Thyroid gland (tissue), 4 donors: ENCODE results near the gene NAT9.

Experiments
- POLR2A ChIP-seq, 2 donors: fragments of 450-650 bp; IDR thresholded peaks; one replicate each; pipeline ENCODE4 v1.6.1; 2017; ENCODE audit warnings: antibody characterized with exemption in 2 of 2, mild to moderate bottlenecking in 2 of 2, moderate library complexity in 1 of 2
- TF ChIP-seq, protein P1 (sequence below), 6 experiments: fragments of 200-600 bp in 3 of 6; fragments of 450-650 bp in 3 of 6; sonication (generic) in 3 of 6; IDR thresholded peaks; one replicate each; pipeline ENCODE4 v1.5.1; 2016 to 2019; ENCODE audit warnings: antibody characterized with exemption in 6 of 6, mild to moderate bottlenecking in 2 of 6, inconsistent platforms in 1 of 6, moderate library complexity in 1 of 6

DNA sequence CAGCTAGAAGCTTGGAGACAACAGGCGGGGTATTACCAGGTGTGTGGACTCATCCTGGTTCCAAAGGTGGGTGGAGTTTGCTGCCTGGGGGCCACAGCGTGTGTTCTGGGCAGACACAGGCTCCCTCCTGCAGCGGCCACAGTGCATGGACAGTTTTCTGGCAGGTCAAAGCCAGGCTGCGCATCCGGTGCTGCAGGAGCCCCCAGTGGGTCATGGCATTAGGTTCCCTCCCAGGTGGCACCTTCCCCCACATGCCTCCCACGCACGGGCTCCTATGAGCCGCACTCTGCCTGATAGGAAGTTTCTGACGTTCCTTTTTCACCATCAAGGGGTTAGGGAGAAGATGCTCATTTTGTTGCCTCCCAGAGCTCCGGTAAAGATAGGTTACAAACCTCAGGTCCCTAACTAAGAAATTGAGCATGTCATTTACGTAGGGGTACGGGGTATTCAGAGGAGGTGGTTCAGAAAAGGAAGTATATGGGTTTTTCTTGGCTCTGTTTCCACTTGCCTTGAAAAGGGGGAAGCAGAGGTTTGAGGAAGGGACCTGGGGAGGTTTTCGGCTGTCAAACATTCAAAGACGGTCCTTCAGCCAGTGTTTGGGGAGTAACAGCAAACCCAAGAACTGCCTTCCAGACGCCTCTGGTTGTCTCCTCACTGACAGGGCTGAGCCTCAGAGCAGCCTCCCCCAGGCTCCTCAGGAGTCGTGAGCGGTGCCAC lies 32.7 kb upstream of the NAT9 start:
- TF ChIP-seq, protein P1, sequence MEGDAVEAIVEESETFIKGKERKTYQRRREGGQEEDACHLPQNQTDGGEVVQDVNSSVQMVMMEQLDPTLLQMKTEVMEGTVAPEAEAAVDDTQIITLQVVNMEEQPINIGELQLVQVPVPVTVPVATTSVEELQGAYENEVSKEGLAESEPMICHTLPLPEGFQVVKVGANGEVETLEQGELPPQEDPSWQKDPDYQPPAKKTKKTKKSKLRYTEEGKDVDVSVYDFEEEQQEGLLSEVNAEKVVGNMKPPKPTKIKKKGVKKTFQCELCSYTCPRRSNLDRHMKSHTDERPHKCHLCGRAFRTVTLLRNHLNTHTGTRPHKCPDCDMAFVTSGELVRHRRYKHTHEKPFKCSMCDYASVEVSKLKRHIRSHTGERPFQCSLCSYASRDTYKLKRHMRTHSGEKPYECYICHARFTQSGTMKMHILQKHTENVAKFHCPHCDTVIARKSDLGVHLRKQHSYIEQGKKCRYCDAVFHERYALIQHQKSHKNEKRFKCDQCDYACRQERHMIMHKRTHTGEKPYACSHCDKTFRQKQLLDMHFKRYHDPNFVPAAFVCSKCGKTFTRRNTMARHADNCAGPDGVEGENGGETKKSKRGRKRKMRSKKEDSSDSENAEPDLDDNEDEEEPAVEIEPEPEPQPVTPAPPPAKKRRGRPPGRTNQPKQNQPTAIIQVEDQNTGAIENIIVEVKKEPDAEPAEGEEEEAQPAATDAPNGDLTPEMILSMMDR (IDR thresholded peaks at IDR 0.05) = no peak
- no peak for TF ChIP-seq POLR2A (IDR thresholded peaks at IDR 0.05)
